Astrocyte (in vitro differentiated cells and primary cell): ENCODE data around the gene TMEM63C. TPM values are rescaled to one million over a fixed set of nuclear protein-coding genes. Genes with fewer than 3 reads are reported as not detected.

Experiments used
- DNase-seq: peaks from one replicate; pipeline ENCODE4 v3.0.0-alpha.2; 2010; ENCODE audit warnings: low read depth
- FAIRE-seq: peaks from 2 replicates; lab custom pipeline; 2011; peaks lifted over from hg19 to GRCh38; lab: Jason Lieb, UNC
- H2AFZ ChIP-seq: 2 replicates; pipeline ENCODE4 v1.6.0; 2012; ENCODE audit warnings: low read depth, low read length, inconsistent platforms
- H3K27ac ChIP-seq: 2 replicates; pipeline ENCODE4 v1.5.1; 2011; ENCODE audit warnings: low read depth, low read length, inconsistent platforms
- H3K27me3 ChIP-seq: 2 replicates; pipeline ENCODE4 v1.6.0; 2011; ENCODE audit warnings: low read length, inconsistent platforms; ENCODE audit not compliant: insufficient read depth
- H3K36me3 ChIP-seq: 2 replicates; pipeline ENCODE4 v1.5.1; 2011; ENCODE audit warnings: low read length, inconsistent platforms; ENCODE audit not compliant: insufficient read depth
- H3K4me1 ChIP-seq: 2 replicates; pipeline ENCODE4 v1.5.1; 2011; ENCODE audit warnings: low read length, inconsistent platforms; ENCODE audit not compliant: insufficient read depth
- H3K4me2 ChIP-seq: 2 replicates; pipeline ENCODE4 v1.6.0; 2012; ENCODE audit warnings: low read length, inconsistent platforms
- H3K4me3 ChIP-seq: 2 replicates; pipeline ENCODE4 v1.5.1; 2011; ENCODE audit warnings: low read depth, mild to moderate bottlenecking, low read length, inconsistent platforms; ENCODE audit not compliant: insufficient read depth
- H3K79me2 ChIP-seq: 2 replicates; pipeline ENCODE4 v1.6.0; 2012; ENCODE audit warnings: mild to moderate bottlenecking, low read length, inconsistent platforms; ENCODE audit not compliant: insufficient read depth
- H3K9ac ChIP-seq: 2 replicates; pipeline ENCODE4 v1.6.0; 2012; ENCODE audit warnings: mild to moderate bottlenecking, low read length, inconsistent platforms
- H3K9me3 ChIP-seq: 2 replicates; pipeline ENCODE4 v1.5.1; 2012; ENCODE audit warnings: low read depth, mild to moderate bottlenecking, low read length, inconsistent platforms; ENCODE audit not compliant: insufficient read depth
- H4K20me1 ChIP-seq: 2 replicates; pipeline ENCODE4 v1.6.0; 2012; ENCODE audit warnings: low read length, inconsistent platforms; ENCODE audit not compliant: insufficient read depth
- H3K27ac Mint-ChIP-seq: one replicate; pipeline ENCODE4 v1.8.0; 2021; ENCODE audit warnings: mild to moderate bottlenecking, mixed read lengths; ENCODE audit not compliant: unreplicated experiment
- H3K27me3 Mint-ChIP-seq: one replicate; pipeline ENCODE4 v1.8.0; 2021; ENCODE audit warnings: low read depth, mixed read lengths; ENCODE audit not compliant: unreplicated experiment
- H3K36me3 Mint-ChIP-seq: one replicate; pipeline ENCODE4 v1.8.0; 2021; ENCODE audit warnings: low read depth, mixed read lengths; ENCODE audit not compliant: unreplicated experiment
- H3K4me1 Mint-ChIP-seq: one replicate; pipeline ENCODE4 v1.8.0; 2021; ENCODE audit warnings: low read depth, mixed read lengths; ENCODE audit not compliant: unreplicated experiment
- H3K4me3 Mint-ChIP-seq: one replicate; pipeline ENCODE4 v1.8.0; 2021; ENCODE audit warnings: mild to moderate bottlenecking, moderate library complexity, mixed read lengths; ENCODE audit not compliant: unreplicated experiment
- H3K9me3 Mint-ChIP-seq: one replicate; pipeline ENCODE4 v1.8.0; 2021; ENCODE audit warnings: mild to moderate bottlenecking, mixed read lengths; ENCODE audit not compliant: unreplicated experiment
- CTCF ChIP-seq: IDR thresholded peaks from 2 replicates; pipeline ENCODE4 v1.5.1; 2011; ENCODE audit warnings: low read depth, mild to moderate bottlenecking, inconsistent platforms, low read length, moderate library complexity; ENCODE audit not compliant: insufficient read depth
- EZH2 ChIP-seq: IDR thresholded peaks from 2 replicates; pipeline ENCODE4 v1.6.1; 2012; ENCODE audit warnings: mild to moderate bottlenecking, low read length, inconsistent platforms; ENCODE audit not compliant: insufficient read depth
- total RNA-seq: library from RNA; stranded (reverse); gene quantifications from 2 replicates; pipeline ENCODE4 v1.2.1, GENCODE V29; 2021

The TMEM63C gene
- total RNA-seq, 1 donor from 2014 or later: 11.3 TPM

- Histone ChIP-seq H3K4me1 (peaks cover 65% of the 10 kb centered on the region), H3K79me2 (no peaks in the 10 kb centered on the region), H2AFZ (no peak overlapping the region), H3K4me2 (peak overlapping the region; percentile 80), H3K4me3 (peak overlapping the region; percentile 30), H3K9me3 (no peaks in the 10 kb centered on the region), H3K36me3 (no peaks in the 10 kb centered on the region), H3K27ac (peak overlapping the region; percentile 97), H4K20me1 (no peaks in the 10 kb centered on the region), H3K27me3 (no peaks in the 10 kb centered on the region), H3K9ac (peak overlapping the region; percentile 84)
- peaks cover 53% of the 10 kb centered on the region for H3K4me1 Mint-ChIP-seq
- DNase-seq: peak; percentile 77
- H3K36me3 Mint-ChIP-seq: peaks cover 9% of the 10 kb centered on the region
- H3K9me3 Mint-ChIP-seq: no peaks in the 10 kb centered on the region
- peak overlapping the region; percentile 30 for H3K4me3 Mint-ChIP-seq
- TF ChIP-seq EZH2 (no peak), CTCF (no peak)
- H3K27me3 Mint-ChIP-seq: no peaks in the 10 kb centered on the region
- peak overlapping the region; percentile 89 for H3K27ac Mint-ChIP-seq
- peak; percentile 70 for FAIRE-seq
Measured at GRCh38 chr14:77302926-77303325, 121.3 kb downstream of the TMEM63C start.

- H3K27ac ChIP-seq: peak overlapping the region; percentile 97
Measured at GRCh38 chr14:77303417-77304156, 122.0 kb downstream of the TMEM63C start.

More at GRCh38 chr14:77303417-77304156, 122.0 kb downstream of the TMEM63C start:
- Mint-ChIP-seq H3K4me3 (peak overlapping the region; percentile 30), H3K36me3 (peaks cover 5% of the 10 kb centered on the region), H3K27me3 (no peaks in the 10 kb centered on the region), H3K9me3 (no peaks in the 10 kb centered on the region), H3K4me1 (peaks cover 53% of the 10 kb centered on the region), H3K27ac (peak overlapping the region; percentile 89)
- Histone ChIP-seq H3K4me3 (no peak overlapping the region), H3K27me3 (no peaks in the 10 kb centered on the region), H4K20me1 (no peaks in the 10 kb centered on the region), H3K4me1 (peaks cover 65% of the 10 kb centered on the region), H2AFZ (no peak overlapping the region), H3K9ac (peak overlapping the region; percentile 84), H3K36me3 (no peaks in the 10 kb centered on the region), H3K9me3 (no peaks in the 10 kb centered on the region), H3K4me2 (peak overlapping the region; percentile 80), H3K79me2 (no peaks in the 10 kb centered on the region)
- FAIRE-seq (peak; percentile 99), DNase-seq (peak; percentile 97)
- TF ChIP-seq EZH2 (no peak), CTCF (no peak)
